Hindlimb muscle (tissue), 1 donor: ENCODE measurements around the gene CCNC. TPM values are rescaled to one million over a fixed set of nuclear protein-coding genes. Genes with fewer than 3 reads are reported as not detected.

Experiments
- DNase-seq: peaks from one replicate; pipeline ENCODE4 v3.0.0-alpha.2; 2013
- polyA plus RNA-seq: library from polyadenylated mRNA; unstranded; fragments of 120-200 nt; gene quantifications from one replicate; pipeline ENCODE4 v1.2.1, GENCODE V29; 2013; ENCODE audit not compliant: insufficient read length

Gene CCNC
- polyA plus RNA-seq = 33.9 TPM

- peak; percentile 94 for DNase-seq
Observed at GRCh38 chr6:99568103-99568933, at the start of gene CCNC. TSS of gene CCNC (minus strand) at chr6:99568660. CDS start at chr6:99568527, 133 bp downstream.

GRCh38 chr6:99617131-99617530, 48.7 kb upstream of the CCNC start:
- no peak for DNase-seq

GRCh38 chr6:99614430-99615186, 46.1 kb upstream of the CCNC start:
- no peak for DNase-seq

- no peak for DNase-seq
Observed at GRCh38 chr6:99613705-99614429, 45.4 kb upstream of the CCNC start.

GRCh38 chr6:99613409-99613704, 44.9 kb upstream of the CCNC start:
- DNase-seq = peak; percentile 56

GRCh38 chr6:99612551-99613408, 44.3 kb upstream of the CCNC start:
- no peak for DNase-seq

- no peak for DNase-seq
Observed at GRCh38 chr6:99611148-99611547, 42.7 kb upstream of the CCNC start.

- no peak for DNase-seq
Observed at GRCh38 chr6:99609905-99610489, 41.5 kb upstream of the CCNC start.

- no peak for DNase-seq
Observed at GRCh38 chr6:99608886-99609482, 40.5 kb upstream of the CCNC start.

GRCh38 chr6:99608059-99608885, 39.8 kb upstream of the CCNC start:
- no peak for DNase-seq

GRCh38 chr6:99607416-99608036, 39.1 kb upstream of the CCNC start:
- no peak for DNase-seq

- no peak for DNase-seq
Observed at GRCh38 chr6:99606656-99607415, 38.4 kb upstream of the CCNC start, which contains the start of gene PRDM13. TSS of gene PRDM13 (plus strand) at chr6:99606833. CDS start at chr6:99607035, 202 bp downstream.

GRCh38 chr6:99605911-99606655, 37.6 kb upstream of the CCNC start:
- no peak for DNase-seq

- no peak for DNase-seq
Observed at GRCh38 chr6:99605074-99605734, 36.7 kb upstream of the CCNC start.

- no peak for DNase-seq
Observed at GRCh38 chr6:99604166-99605073, 36.0 kb upstream of the CCNC start.

GRCh38 chr6:99603421-99604165, 35.1 kb upstream of the CCNC start:
- DNase-seq = peak; percentile 50
